HG03135 (cell line): ENCODE data around the gene VAC14.
"Not testable (repeated sequence)": the region's sequence is repeated elsewhere in the genome, so short reads cannot be mapped to it uniquely, and the experiment has no call there.

Experiments used
- ATAC-seq: cut with Tn5 transposase; IDR thresholded peaks from one replicate; pipeline ENCODE4 v1.9.1; 2021; ENCODE audit warnings: mild to moderate bottlenecking, moderate library complexity; ENCODE audit not compliant: unreplicated experiment

Gene VAC14

DNA sequence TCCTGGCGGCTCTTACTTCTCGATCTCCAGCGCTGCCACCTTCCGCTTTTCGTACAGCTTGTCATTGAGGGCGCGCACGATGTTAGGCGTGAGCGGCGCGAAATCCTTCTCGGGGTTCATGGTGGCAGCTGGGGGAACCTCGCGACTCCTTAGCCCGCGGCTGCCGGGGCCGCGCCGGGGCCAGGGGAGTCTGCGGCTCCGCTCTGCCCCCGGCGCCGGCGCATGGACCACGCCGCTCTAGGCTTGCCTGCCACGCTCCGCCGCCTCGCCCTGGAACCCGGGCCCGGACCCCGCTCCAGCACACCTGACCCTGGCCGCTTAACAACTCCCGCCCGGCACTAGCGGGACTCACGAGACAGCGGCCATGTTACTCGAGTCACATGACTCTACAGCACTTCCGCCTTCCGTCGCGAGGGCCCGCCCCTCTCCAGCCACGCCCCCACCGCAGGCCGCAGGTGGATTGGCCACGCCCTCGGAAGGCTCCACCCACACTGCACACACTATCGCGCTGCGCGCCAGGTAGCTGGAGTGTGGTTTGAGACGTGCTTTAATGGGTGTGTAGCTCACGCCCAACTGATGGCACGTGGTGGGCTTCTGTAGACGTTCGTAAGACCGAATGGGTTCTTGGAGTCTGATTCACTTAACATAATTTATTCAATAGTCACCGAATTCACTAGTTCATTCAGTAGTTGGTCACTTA, at the start of gene VAC14:
Gene VAC14 (minus strand): TSS at position 378 of the 700 bp plus-strand sequence. CDS start 258 bp downstream, at position 120.
- peak; percentile 91 for ATAC-seq

DNA sequence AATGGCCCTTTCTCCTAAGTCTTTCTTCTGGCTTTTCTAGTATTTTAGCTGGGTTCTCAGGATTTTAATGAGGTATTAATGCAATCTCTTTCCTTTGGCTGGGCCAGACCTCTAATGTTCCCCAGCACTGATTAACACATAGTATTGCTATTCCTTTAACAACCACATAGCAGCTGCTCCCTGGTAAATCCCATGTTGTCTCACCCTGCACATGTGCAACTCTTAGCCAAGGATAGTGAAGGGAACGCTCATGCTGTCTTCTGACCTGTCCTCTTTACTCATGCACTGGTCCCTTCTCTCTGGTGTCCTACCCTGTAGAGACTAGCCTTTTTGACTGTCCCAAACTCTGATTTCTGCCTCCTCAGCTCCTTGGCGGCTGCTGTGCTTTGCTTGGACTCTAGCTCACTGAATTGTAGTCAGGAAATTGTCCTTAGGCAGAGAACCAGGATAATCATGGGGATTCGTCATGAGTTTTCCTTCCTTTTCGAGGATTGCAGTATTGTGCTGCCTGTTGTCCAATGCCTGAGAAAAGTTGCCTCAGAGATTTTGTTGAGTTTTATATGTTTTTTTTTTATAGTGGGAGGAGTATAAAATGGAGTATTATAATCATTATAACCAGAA, 22.6 kb upstream of the VAC14 start:
- ATAC-seq = not testable (repeated sequence)

DNA sequence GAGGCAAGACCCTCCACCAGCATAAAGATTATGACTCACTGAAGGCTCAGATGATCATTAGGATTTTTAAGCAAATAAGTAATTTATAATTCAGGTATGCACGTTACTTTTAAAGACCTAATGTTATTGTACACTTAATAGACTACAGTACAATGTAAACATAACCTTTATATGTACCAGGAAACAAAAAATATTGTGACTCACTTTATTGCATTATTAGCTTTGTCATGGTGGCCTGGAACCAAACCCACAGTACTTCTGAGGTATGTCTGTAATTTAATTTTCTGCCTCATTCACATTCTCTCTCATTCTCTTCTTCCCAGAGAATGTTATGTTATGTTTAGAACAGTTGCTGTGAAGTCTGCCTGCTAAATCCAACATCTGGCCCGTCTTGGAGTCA, 21.8 kb upstream of the VAC14 start:
- not testable (repeated sequence) for ATAC-seq

DNA sequence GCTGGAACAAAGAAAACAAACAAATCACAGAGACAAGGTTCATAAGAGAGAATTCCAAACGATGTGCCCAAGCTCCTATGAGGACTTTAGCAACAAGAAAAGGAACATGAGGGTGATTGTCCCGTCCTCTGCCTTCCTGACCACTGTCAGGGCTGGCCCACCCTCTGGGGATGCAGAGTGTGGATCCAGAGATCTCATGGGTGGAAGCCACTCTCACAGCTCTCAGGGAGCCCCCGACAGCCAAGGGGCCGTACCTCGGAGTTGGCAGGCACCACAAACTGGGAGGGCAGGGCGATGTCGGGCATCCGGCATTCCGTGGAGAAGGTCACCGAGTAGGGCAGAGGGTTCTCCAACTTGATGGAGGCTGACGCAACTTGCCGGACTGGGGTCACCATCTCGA, 17.1 kb upstream of the VAC14 start:
- ATAC-seq = not testable (repeated sequence)

DNA sequence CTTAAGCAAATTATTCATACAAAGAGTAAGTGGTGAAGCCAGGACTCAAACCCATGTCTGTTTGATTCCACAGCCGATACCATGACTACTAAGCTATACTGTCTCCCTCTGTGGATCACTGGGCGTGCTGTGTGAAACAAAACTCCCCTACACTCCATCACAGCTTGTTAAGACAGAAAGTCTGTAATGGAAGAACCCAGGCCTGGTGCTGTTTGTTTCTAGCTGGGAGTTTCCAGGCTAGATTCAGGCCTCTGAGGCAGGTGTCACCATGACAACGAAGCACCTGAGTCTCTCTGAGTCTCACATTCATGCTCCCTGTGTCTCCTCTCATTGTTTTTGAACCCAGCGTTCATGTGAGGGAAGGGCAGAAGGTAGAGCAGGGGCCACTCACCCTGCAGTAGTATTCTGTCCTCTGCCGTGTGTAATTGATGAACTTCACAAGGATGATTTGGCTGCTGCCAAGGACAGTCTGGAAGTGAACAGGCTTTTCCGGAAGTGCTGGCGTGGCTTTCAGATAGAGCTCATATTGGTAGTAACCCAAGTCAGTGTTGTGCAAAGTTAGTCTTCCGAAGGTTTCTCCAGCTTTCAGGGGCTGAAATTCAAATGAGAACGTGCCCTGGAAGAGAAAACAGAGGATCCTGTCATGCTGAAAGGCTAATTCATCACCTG, 8.6 kb upstream of the VAC14 start:
- peak; percentile 64 for ATAC-seq

DNA sequence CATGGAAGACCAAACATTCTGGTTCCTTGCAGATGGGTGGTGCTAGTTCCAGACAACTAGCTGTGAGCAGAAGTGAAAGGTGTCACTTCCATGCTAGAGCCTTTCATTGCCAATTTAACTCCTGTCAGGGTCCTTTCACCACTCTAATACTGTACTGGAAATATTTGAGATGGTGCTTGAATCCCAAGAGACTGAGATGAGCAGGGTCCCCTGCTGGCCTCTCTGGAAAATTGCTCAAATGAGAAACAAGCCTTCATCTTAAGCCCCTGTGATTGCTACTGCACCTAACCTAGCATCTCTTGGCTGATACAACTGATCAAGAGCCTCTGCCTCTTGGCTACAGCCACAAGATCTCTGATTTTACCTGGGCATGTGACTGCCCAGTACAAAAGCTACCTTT, 7.4 kb upstream of the VAC14 start:
- ATAC-seq = no peak

DNA sequence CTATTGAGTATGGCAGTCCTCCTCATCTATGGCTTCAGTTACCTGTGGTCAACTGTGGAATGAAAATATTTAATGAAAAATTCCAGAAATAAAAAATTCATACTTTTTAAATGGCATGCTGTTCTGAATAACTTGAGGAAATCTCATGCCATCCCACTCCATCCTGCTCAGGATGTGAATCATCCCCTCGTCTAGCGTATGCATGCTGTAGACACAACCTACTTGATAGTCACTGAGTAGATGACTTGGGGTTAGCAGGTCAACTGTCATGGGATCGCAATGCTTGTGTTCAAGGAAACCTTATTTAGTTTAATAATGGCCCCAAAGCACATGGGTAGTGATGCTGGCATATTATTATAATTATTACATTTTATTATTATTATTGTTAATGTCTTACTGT, 4.8 kb upstream of the VAC14 start:
- no peak for ATAC-seq

DNA sequence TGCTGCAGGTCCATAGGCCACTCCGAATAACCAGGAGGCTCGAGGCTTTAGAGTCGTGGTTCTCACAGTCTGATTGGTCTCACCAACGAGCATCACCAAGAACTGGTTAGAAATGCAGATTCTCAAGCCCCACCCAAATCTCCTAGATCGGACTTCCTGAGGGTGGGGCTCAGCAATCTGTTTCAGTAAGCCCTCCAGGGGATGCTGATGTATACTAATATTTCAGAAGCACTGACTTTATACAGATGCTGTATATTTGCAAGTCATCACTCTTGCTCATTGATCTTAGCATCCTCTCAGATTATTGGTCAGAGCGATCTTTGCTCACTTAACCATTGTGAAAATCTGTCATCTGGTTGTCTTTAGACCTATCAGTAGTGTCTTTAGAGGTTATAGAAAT, 4.4 kb upstream of the VAC14 start:
- ATAC-seq = no peak

DNA sequence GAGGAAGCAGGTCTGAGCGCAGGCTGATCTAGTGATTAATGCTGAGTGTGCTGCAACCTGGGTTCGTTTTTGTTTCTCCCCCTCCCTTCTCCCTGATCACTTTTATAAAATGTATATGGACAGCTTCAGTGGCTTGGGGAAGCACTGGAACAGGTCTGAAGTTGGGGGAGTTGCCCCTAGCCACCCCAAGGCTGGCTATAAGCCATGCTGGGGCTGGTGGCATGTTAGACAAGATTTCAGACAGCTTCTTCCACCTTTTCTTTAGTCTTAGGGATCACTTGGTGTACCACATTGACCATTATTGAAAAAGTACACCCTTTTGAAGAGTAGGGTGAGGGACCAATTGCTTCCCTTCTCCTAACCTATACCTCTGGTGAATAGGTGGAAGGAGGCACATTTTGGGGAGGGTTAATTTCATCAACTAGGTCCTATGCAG, 3.8 kb upstream of the VAC14 start:
- ATAC-seq = no peak

DNA sequence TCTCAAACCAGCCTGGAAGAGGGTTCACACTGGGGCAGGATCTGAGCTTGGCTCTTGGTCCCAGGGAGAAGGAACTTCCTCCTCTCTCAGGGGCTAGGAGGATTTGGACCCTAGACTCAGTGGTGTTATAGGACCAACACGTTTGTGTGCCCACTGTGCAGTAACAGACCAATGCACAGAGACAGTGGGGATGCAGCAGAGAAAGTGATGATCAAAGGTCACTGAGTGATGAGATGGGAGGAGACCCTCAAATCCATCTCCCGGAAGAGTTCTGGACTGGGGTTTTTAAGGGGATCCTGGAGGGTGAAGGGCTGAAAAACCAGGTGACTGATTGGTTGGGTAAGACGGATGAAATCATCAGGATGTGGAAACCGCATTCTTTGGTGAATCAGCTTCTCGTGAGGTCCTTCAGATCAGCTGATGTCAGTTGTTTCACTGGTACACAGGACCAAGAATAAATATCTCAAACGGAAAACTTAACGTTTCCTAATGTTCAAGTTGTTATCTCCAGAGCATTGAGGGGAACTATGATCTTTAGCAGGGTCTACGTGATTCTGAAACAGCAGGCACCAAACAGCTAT, 3.3 kb upstream of the VAC14 start:
- no peak for ATAC-seq

DNA sequence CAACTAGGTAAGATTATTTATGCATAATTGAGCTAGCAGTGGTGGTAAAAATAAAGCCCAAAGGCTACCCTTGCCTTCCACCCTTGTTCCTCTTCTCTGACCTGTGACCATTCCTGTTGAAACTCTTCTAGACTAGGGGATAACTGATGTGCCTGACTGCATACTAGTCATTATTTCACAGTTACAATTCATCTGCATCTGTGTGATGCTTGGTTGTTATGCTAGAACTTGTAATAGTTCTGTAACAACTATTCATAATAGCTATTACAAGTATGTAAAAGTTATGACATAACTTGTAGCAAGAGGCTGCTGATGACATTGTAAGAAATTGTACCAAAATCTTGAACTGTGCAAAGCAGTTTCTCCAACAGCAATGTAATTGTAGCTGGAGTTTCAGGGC, 2.4 kb upstream of the VAC14 start:
- ATAC-seq = no peak

DNA sequence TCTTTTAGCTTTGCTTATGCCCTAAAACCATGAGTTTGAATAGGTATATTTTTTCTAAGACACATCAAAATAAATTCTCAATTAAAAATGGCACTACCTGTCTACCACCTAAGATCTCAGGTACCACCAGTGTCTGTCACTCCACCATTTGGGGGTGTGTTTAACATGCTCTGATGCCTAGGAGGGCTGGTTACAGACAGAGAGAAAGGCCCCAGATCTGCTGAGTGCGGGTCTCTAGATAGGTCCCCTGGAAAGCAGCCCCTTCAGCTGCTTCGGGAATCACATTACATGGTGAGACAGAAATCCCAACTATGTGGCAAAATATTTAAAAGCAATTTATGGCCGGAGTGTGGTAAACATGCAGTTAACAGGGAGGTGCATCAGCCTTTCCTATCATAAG, 653 bp upstream of the VAC14 start:
- ATAC-seq = no peak

DNA sequence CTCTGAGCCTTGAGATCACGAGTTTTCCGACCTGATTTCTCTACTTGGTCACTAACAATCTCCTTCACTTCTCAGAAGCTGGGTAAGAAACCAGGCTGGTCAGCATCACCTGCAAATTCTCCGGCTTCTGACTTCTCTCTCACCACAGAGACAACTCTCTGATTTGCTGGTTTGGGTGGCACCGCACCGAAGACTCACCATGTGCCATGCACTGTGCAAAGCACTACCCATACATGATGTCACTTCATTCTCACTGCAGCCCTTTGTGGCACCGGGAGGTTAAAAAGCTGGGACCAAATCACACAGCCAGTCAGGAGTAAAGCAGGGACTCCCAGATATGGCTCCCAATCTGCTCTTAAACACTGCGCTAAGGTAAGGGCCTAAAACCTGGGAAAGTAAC, 647 bp downstream of the VAC14 start:
- no peak for ATAC-seq

DNA sequence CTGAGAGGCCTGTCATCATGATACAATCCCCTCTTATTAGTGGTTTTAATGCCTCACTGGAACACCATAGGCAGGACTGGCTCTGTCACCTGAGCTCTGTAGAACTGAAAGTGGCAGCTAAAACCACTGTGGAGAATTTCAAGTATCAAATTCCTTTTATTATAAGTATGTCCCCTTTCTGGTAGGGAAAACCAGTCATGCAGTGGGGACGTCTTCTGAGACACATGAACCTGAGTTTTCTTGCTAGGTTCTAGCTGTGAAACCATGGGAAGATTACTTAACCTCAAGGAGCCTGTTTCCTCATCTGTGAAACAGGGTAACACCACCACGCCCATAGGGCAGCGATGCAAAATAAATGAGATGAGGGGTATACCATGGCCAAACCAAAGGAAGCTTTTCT, 4.7 kb downstream of the VAC14 start:
- ATAC-seq = no peak

DNA sequence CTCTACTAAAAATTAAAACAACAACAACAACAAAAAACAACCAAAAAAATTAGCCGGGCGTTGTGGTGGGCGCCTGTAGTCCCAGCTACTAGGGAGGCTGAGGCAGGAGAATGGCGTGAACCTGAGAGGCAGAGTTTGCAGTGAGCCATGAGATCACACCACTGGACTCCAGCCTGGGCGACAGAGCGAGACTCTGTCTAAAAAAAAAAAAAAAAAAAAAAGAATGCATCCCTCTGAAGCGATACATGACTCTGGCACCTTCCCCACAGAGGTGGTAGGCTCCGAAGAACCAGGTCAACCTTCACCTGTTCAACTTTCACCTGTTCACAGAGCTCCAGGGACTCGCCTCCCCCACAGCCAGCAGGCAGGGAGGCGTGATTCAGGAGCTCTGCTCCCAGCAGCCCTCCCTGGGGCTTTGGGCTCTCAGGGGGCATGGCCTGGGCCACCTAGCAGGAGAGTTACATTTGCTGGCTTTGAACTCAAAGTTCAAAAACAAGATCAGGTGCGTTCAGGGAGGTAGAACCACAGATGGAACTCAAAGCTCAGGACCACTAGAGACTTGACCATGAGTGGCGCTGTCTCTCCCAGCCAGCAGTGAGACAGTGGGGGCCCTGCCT, 5.6 kb downstream of the VAC14 start:
- no peak for ATAC-seq

DNA sequence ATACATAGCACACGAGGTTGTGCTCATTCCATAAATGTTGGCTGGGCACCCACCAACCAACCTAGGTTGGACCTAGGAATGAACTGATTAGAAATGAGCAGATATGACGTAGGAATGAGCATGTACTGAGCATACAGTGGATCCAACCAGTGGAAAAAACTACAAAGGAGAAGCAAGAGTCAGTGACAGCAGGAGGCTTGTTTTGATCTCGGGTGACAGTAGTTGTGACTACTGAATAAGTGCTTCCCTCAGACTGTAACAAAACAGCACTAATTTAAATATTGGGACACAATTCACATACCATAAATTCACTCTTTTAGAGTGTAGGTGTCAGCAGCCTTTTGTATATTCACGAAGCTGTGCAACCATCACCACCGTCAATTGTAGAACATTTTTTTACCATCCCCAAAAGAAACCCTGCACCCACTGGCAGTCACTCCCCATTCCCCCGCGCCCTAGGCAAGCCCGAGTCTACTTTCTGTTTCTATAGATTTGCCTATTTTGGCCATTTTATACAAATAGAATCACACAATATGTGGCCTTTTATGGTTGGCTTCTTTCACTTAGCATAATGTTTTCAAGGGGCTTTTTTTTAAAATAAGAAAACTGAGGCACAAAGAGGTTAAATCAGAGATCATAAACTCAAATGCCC, 7.0 kb downstream of the VAC14 start:
- ATAC-seq = peak; percentile 52

DNA sequence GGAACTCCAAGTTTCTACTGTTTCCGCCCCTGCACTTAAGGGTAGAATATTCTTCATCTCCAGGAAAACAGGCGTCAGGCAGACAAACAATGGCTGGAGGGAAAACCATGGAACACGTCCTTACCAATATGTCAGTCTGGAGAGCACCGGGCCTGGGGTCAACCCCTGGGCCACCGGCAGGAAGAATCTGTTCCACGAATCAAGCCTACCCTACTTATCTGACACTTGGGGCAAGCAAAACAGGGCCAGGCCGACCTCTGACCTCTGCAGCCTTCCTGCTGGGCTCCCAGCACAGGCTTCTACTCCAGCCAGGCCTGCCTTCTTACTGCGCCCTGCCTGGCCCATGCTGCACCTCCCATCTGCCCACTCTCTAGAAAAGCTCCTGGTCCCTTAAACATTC, 10.1 kb downstream of the VAC14 start:
- no peak for ATAC-seq

DNA sequence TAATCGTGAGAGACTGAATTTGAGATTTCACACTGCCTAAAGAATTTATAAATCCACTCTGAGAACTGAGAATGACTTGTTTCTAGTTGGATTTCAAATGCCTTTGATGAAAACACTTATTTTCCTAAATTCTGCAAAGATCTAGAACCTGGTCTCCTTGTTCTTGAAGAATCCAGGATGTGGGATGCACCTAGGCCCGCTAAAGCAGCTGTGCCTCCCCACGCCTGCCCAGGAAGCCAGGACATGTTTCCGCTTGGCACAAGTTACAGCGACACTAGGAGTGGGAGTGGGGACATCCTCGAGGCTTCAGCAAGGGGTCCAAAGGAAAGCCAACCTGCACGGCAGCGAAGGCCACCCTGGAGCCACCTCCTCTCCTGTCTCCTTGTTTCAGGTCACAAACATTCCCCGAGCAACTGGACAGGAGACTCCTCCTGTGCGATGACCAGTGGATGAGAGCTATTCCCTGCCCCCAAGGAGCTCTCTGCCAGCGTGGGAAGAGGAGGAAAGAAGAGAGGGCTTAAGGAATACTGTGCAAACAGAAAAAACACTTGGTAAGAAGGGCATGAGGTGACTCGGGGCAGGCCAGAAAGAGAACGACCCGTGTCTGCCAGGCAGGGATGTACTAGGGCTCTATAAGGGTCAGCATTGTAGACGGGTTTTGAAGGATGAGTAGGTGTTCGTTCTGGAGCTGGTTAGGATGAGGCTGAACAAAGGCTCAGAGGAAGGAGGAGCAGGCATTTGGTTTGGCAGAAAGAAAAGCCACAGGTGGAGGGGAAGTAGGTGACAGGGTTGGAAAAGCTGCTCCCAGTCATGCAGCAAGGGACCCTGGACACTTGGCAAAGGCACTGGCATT, 11.1 kb downstream of the VAC14 start:
- ATAC-seq = no peak

DNA sequence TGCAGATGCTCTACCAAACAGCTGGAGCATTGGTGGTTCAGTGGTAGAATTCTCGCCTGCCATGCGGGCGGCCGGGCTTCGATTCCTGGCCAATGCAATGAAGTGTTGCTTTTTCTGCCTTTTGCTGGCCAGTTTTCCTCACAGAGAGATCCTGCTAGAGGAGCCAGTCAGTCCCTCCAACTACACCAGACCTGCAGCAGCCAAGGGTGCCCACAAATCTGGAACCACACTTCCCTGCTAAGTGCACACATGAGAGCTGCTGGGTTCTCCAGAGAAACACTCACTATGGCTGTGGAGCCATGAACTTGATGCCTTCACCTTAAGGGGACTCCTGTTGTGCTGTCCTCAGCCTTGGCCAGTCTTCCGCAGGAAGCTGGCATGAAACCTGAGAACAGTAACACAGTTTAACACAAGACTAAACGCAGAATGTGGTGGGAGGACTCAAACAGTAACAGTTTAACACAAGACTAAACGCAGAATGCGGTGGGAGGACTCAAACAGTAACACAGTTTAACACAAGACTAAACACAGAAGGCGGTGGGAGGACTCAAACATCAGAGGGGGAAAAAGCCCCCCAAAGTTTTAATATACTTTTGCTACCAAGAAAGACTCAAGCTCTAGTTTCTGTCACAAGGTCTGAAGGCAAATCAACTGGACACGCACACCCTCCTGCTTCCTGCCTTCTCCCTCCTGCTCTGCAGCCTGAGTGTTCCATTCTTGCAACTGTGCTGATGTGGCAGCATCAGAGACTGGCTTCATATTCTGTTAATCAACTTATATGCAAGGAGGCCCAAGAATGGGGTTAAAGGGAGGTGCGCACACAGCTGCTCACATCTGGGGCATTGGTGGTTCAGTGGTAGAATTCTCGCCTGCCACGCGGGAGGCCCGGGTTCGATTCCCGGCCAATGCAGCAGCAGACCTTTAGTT, 12.0 kb downstream of the VAC14 start:
- ATAC-seq = no peak
